Measurements from ENCODE around the gene RSPH1.

Gene RSPH1

DNA sequence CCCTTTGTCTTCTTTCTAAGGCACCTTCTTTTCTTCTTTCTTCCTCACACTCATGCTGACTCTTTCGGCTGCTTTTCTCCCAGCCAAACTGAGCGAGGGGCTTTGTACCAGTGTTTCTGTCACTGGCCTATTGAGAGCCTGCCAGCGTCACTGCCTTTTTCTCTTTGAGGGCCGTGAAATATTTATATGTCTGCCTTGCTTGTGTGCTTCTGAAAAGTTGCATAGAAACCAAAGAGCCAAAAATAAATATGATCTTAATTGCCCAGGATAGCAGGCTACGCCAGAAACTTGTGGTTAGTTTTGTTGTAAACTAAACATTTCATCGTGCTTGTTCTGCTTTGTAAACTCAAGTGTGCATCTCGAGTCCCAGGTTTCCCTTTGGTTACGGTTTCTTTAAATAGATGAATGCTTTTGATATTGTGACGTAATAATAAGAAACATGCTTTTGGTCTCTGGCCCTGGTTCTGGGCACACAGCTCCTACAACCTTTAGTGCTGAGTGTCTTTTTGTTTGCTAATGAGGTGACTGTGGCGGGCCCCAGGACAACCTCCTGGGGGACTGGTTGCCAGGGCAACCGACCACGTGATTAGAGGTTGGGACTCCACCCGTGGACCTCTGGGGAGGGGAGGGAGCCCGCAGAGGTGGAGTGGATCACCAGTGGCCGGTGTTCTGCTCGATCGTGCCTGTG is 28.5 kb upstream of the RSPH1 start:
- Mint-ChIP-seq H3K4me3 (no peak overlapping the region), H3K36me3 (ENCODE audit: low read depth) (peaks cover 40% of the 10 kb centered on the region), H3K27me3 (ENCODE audit: low read depth) (no peaks in the 10 kb centered on the region), H3K4me1 (ENCODE audit: low read depth) (peaks cover 30% of the 10 kb centered on the region), H3K9me3 (no peaks in the 10 kb centered on the region), H3K27ac (no peak overlapping the region)
- no peak for DNase-seq (ENCODE audit: low spot score)

DNA sequence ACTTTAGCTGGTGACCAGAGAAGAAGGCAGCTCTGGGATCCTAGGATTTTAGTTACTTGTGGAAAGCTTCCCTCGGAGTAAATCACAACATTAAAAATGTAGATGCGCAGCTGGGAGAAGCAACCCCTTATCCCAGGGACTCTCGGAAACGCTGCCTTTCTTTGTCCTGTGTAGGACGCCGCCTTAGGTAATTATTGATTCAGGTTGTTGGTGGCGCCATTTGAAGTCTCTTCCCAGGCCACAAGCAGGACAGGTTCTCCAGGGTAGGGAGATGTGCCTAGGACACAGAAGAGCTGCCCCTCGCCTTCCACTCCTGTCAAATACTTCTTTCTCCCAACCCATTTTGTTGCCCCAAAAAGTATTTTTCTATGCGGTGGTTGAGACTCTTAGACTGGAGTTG is 27.9 kb upstream of the RSPH1 start:
- peaks cover 30% of the 10 kb centered on the region for H3K4me1 Mint-ChIP-seq (ENCODE audit: low read depth)

DNA sequence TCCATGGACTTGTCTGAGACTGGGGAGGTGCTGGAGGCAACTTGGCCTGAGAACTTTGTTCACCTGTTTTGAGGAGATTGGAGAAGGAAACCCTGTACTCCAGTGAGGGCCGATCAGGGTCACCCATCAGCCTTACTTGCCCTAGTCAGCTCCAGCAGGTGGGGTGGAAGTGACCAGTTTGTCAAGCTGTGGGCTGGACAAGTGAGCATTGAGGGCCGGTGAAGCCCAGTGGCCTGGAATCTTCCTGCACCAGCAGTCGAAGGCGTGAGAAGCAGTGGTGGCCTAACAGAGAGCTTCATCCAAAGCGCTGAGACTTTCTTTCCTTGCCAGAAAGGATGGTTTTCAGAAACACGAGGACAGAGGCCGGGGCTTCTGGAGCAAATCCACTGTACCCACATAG is 27.2 kb upstream of the RSPH1 start:
- Mint-ChIP-seq H3K4me3 (no peak overlapping the region), H3K36me3 (ENCODE audit: low read depth) (peaks cover 43% of the 10 kb centered on the region), H3K27ac (no peak overlapping the region), H3K9me3 (no peaks in the 10 kb centered on the region), H3K4me1 (ENCODE audit: low read depth) (peaks cover 28% of the 10 kb centered on the region), H3K27me3 (ENCODE audit: low read depth) (no peaks in the 10 kb centered on the region)
- no peak for DNase-seq (ENCODE audit: low spot score)

More for the DNA sequence above, 27.9 kb upstream of the RSPH1 start:
- H3K4me3 Mint-ChIP-seq = no peak overlapping the region
- no peak for DNase-seq (ENCODE audit: low spot score)
- H3K27me3 Mint-ChIP-seq (ENCODE audit: low read depth) = no peaks in the 10 kb centered on the region
- no peaks in the 10 kb centered on the region for H3K9me3 Mint-ChIP-seq
- H3K36me3 Mint-ChIP-seq (ENCODE audit: low read depth) = peaks cover 40% of the 10 kb centered on the region
- no peak overlapping the region for H3K27ac Mint-ChIP-seq

DNA sequence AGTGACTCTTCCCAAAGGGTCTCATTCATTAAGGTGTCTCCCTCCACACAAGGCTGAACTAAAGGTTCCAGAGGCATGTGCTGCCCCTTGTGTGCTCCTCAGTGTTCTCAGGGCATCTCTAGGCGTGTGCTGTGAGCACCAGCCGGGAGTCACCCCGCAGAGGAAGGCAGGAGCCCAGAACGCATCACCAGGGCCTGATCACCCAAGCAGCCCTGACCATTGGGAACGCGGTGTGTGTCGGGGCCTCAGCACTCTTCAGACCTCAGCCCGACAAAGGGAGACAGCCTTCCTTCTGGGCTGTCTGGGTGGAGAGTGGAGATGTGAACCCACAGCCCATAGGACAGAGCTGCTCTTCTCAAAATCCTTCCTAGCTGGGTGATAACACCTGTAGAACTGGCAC is 26.7 kb upstream of the RSPH1 start:
- peaks cover 40% of the 10 kb centered on the region for H3K36me3 Mint-ChIP-seq (ENCODE audit: low read depth)
- no peaks in the 10 kb centered on the region for H3K9me3 Mint-ChIP-seq
- peaks cover 24% of the 10 kb centered on the region for H3K4me1 Mint-ChIP-seq (ENCODE audit: low read depth)
- no peak overlapping the region for H3K27ac Mint-ChIP-seq
- H3K4me3 Mint-ChIP-seq = no peak overlapping the region
- no peak for DNase-seq (ENCODE audit: low spot score)
- no peaks in the 10 kb centered on the region for H3K27me3 Mint-ChIP-seq (ENCODE audit: low read depth)

DNA sequence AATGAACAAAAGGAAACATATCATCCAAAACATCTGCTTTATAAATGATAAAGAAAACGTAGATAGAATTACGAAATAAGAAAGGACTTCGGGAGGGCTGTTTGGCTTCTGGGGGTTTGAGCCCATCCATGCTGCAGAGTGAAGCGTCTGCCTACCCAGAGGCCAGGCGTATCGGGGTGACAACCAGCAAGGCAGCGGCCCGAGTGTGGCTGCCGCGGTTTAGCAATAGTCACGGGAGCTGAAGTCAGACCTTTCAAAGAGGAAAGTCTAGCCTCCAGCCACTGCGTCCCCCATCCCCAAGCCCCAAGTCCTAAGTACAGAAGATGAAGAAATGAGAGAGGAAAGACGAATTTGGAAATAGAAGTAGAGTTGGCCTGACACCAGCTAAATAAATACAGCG is 26.2 kb upstream of the RSPH1 start:
- H3K4me3 Mint-ChIP-seq = no peak overlapping the region
- H3K9me3 Mint-ChIP-seq = no peaks in the 10 kb centered on the region
- peaks cover 40% of the 10 kb centered on the region for H3K36me3 Mint-ChIP-seq (ENCODE audit: low read depth)
- H3K4me1 Mint-ChIP-seq (ENCODE audit: low read depth) = peaks cover 19% of the 10 kb centered on the region
- DNase-seq (ENCODE audit: low spot score) = no peak
- no peaks in the 10 kb centered on the region for H3K27me3 Mint-ChIP-seq (ENCODE audit: low read depth)
- no peak overlapping the region for H3K27ac Mint-ChIP-seq

DNA sequence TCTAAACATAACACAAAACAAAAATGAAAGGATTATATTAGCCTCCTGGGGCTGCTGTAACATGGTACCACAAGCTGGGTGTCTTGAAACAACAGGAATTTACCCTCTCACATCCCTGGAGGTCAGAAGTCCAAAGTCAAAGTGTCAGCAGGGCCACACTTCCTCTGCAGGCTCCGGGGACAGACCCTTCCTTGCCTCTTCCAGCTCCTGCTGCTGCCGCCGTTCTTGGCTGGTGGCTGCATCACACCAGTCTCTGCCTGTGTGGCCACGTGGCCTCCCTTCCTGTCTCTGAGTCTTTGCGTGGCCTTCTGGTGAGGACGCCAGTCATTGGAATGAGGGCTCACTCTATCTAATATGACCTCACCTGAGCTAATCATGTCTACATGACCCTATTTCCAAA is 25.8 kb upstream of the RSPH1 start:
- Mint-ChIP-seq H3K27me3 (ENCODE audit: low read depth) (no peaks in the 10 kb centered on the region), H3K27ac (no peak overlapping the region), H3K4me1 (ENCODE audit: low read depth) (peaks cover 16% of the 10 kb centered on the region), H3K9me3 (no peaks in the 10 kb centered on the region), H3K4me3 (no peak overlapping the region), H3K36me3 (ENCODE audit: low read depth) (peaks cover 43% of the 10 kb centered on the region)
- no peak for DNase-seq (ENCODE audit: low spot score)

DNA sequence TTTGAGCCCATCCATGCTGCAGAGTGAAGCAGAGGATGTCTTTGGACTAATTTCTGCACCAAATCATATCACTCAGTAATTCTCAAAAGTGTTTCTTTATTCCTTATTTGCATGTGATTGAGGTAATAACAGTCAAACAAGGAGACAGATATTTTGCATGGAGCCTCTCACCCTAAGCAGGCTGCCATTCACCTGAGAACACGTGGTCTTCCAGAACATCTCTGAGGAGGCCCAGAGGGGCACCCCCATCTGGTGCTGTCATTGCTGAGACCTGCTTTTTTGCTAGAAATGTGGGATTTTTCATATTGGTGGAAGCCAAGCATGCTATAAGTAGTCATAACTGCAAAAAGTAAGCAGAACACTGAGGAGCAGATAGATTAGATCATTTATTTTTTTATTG is 25.4 kb upstream of the RSPH1 start:
- Mint-ChIP-seq H3K9me3 (no peaks in the 10 kb centered on the region), H3K27ac (no peak overlapping the region), H3K36me3 (ENCODE audit: low read depth) (peaks cover 43% of the 10 kb centered on the region), H3K27me3 (ENCODE audit: low read depth) (no peaks in the 10 kb centered on the region), H3K4me3 (no peak overlapping the region), H3K4me1 (ENCODE audit: low read depth) (peaks cover 13% of the 10 kb centered on the region)
- no peak for DNase-seq (ENCODE audit: low spot score)

DNA sequence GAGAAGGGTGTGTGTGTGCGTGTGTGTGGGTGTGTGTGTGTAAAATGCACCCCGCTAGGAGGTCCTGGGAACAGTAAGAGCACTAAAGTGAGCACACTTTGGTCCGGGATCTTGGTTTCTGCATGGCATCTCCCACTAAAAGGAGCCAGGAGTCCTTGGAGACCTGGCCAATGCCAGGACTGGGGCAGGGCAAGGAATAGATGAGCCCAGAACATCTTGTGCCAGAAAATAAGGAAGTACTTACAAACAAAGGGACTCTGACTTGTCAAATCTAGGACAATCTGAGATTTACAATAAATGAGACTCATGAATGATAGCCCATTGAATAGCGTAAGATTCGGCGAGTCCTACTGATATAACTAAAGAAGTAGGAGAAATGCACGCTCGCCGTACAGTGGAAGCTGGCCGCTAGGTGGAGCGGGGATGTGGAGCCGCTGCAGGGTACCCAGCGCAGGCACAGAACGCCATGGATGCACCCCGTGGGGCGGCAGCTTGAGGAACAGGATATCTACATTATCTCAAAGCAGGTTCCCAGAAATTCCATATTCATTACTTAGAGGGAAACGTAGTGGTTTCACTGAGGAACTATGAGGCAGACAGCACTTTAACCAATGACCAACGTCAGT is 24.7 kb upstream of the RSPH1 start:
- Mint-ChIP-seq H3K36me3 (ENCODE audit: low read depth) (peaks cover 38% of the 10 kb centered on the region), H3K27ac (no peak overlapping the region), H3K4me1 (ENCODE audit: low read depth) (peaks cover 12% of the 10 kb centered on the region), H3K27me3 (ENCODE audit: low read depth) (no peaks in the 10 kb centered on the region), H3K4me3 (no peak overlapping the region), H3K9me3 (no peaks in the 10 kb centered on the region)
- DNase-seq (ENCODE audit: low spot score) = no peak

DNA sequence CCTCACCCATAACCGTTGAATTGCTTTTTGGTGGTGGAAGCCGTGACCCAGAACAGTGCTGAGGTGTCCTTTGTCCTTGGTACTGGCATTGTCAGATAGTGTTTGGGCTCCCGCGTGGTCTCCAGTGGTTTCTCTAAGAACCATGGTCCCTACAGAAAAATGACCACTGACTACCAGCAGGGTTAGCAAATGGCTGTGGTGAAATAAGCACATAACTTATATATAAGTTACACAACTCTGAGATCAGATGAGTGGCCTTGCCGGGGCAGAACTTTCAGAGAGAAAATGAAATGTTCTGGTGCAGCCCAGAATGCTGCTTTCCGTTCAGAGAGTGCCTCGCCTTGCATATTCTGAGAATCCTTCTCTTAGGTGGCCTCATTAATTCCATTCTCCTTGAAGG is 22.6 kb upstream of the RSPH1 start:
- no peak overlapping the region for H3K27ac Mint-ChIP-seq

DNA sequence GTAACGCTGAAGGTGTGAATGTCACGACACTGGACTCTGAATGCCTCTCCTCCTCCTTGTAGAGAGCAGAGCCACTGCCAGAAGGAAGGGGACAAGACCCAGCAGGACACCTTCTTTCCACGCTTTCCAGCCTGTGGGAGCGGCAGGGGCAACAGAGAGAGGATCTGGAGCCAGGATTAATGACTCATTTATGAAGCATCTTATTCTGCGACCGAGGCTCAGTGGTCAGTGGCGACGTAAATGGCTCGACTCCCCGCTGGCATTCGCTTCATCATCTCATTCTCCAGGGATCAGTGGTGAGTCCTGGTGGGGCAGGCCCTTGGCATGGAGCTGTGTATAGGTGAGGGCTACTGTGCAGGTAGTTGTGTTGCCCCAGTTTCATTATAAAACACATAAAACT is 22.2 kb upstream of the RSPH1 start:
- H3K36me3 Mint-ChIP-seq (ENCODE audit: low read depth) = peaks cover 32% of the 10 kb centered on the region
- no peak overlapping the region for H3K27ac Mint-ChIP-seq
- peaks cover 3% of the 10 kb centered on the region for H3K27me3 Mint-ChIP-seq (ENCODE audit: low read depth)
- H3K4me3 Mint-ChIP-seq = no peak overlapping the region
- H3K9me3 Mint-ChIP-seq = no peaks in the 10 kb centered on the region
- peaks cover 8% of the 10 kb centered on the region for H3K4me1 Mint-ChIP-seq (ENCODE audit: low read depth)
- DNase-seq (ENCODE audit: low spot score) = no peak

More for the DNA sequence above, 22.6 kb upstream of the RSPH1 start:
- no peak for DNase-seq (ENCODE audit: low spot score)
- peaks cover 8% of the 10 kb centered on the region for H3K4me1 Mint-ChIP-seq (ENCODE audit: low read depth)
- no peaks in the 10 kb centered on the region for H3K9me3 Mint-ChIP-seq
- no peak overlapping the region for H3K4me3 Mint-ChIP-seq
- H3K36me3 Mint-ChIP-seq (ENCODE audit: low read depth) = peaks cover 32% of the 10 kb centered on the region
- peaks cover 3% of the 10 kb centered on the region for H3K27me3 Mint-ChIP-seq (ENCODE audit: low read depth)

DNA sequence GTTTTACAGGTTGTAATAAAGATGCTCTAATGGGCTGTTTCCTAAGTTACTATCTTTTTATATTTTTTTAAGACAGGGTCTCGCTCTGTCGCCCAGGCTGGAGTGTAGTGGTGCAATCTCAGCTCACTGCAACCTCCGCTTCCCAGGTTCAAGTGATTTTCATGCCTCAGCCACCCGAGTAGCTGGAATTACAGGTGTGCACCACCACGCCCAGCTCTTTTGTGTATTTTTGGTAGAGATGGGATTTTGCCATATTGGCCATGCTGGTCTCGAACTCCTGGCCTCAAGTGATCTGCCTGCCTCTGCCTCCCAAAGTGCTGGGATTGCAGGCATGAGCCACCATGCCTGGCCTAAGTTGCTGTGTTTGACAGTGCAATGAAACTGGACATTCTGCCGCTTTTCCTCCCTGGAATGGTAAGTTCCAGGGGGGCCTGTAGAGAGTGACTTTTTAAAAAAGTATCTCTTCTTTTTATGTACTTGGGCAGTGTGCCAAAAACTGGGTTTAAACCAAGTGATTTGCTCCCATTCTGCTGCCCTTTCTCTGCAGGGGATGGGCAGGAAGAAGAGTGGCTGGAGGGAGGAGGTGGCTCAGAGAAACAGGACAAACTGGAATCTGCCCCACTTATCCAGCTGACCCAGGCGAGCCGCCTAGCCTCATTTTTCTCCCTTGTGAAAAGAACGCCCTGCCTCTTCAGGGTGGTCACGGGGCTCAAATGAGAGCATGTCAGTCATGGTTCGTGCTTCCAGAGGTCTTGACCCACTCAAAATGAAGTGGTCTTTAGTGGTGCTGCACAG is 19.9 kb upstream of the RSPH1 start:
- Mint-ChIP-seq H3K4me1 (ENCODE audit: low read depth) (peaks cover 11% of the 10 kb centered on the region), H3K9me3 (no peaks in the 10 kb centered on the region), H3K27me3 (ENCODE audit: low read depth) (peaks cover 13% of the 10 kb centered on the region), H3K4me3 (peak overlapping the region; percentile 84), H3K27ac (no peak overlapping the region), H3K36me3 (ENCODE audit: low read depth) (peaks cover 18% of the 10 kb centered on the region)
- no peak for DNase-seq (ENCODE audit: low spot score)

DNA sequence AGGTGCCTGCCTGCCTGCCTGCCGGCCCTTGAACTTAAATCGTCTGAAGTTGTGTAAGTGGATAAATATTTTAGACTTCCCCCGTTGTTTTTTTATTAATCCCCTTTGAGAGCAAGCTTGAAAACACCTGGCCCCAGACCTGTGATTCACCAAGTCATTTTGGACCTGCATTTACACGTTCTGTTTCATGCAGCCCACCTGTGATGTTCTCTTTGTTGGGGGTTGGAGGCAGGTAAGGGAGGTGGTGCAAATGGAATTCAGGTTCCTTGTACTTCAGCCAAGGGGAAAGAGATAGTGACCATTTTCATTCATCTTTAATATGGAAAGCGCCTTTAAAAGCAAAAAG is 18.8 kb upstream of the RSPH1 start:
- H3K27me3 Mint-ChIP-seq (ENCODE audit: low read depth) = peaks cover 18% of the 10 kb centered on the region
- no peak for DNase-seq (ENCODE audit: low spot score)
- H3K36me3 Mint-ChIP-seq (ENCODE audit: low read depth) = peaks cover 11% of the 10 kb centered on the region
- H3K4me1 Mint-ChIP-seq (ENCODE audit: low read depth) = peaks cover 11% of the 10 kb centered on the region
- H3K4me3 Mint-ChIP-seq = peak overlapping the region; percentile 84
- peak overlapping the region; percentile 64 for H3K27ac Mint-ChIP-seq
- H3K9me3 Mint-ChIP-seq = no peaks in the 10 kb centered on the region

DNA sequence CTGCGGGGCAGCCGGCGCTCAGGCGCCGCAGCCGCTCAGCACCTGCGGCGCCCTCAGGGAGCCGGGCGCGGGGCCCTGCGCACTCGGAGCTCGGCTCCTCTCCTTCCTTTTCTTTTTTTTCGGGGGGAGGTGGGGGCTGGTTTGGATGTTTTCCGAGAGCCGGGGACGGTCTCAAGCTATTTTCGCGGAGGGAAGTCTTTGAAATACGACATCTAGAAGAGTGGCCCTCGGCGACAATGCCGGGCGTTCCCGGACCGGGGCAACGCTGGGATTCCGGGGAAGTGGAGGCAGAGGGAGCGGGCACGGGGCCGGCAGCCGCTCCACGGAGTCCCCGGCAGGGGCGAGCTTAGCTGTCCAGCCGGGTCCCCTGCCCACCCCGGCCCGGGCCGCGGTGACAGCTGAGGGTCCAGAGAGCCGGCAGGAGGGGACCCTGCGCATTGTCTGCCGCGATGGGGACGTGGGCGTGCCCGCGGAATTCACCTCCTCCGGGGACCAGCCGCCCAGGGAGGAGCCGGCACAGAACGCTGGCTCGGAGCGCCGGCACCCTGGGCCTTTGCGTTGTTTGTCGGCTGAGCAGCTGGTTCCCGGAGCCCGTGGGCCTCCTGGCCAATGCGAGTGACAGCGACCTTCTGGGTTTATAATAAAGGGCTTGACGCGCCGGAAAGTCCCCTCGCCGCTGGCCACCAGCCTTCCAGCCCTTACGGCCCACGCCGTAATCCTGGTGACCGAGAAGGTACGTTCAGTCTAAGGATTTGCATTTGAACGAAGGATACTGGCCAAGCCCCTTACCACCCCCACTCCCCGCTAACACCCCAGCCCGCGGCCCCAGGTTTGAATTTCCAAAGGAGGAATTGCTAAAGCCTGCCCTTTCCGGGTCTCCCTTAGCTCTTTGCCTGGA is 18.2 kb upstream of the RSPH1 start:
- Mint-ChIP-seq H3K36me3 (ENCODE audit: low read depth) (peaks cover 10% of the 10 kb centered on the region), H3K9me3 (no peaks in the 10 kb centered on the region), H3K4me1 (ENCODE audit: low read depth) (peaks cover 11% of the 10 kb centered on the region), H3K27me3 (ENCODE audit: low read depth) (peaks cover 22% of the 10 kb centered on the region), H3K27ac (peak overlapping the region; percentile 64), H3K4me3 (peak overlapping the region; percentile 84)
- DNase-seq (ENCODE audit: low spot score) = peak; percentile 66
